Loucy (cell line): Measurements from ENCODE around the gene GRB10.

ENCODE experiments used
- H2AFZ ChIP-seq: fragments of 200-600 bp; sonication (generic); 2 replicates; pipeline ENCODE4 v1.6.0; 2016; ENCODE audit warnings: antibody characterized with exemption, mild to moderate bottlenecking, low read length, moderate library complexity
- H3F3A ChIP-seq: fragments of 200-600 bp; 2 replicates; pipeline ENCODE4 v1.6.0; 2016; ENCODE audit warnings: antibody characterized with exemption, low read depth, mild to moderate bottlenecking
- H3K27me3 ChIP-seq: fragments of 200-600 bp; sonication (generic); 2 replicates; pipeline ENCODE4 v1.6.1; 2014; ENCODE audit warnings: low read length, mild to moderate bottlenecking; ENCODE audit not compliant: insufficient read depth, poor library complexity, severe bottlenecking
- H3K36me3 ChIP-seq: fragments of 200-600 bp; sonication (generic); 2 replicates; pipeline ENCODE4 v1.6.1; 2016; ENCODE audit warnings: low read length; ENCODE audit not compliant: insufficient read depth
- H3K4me1 ChIP-seq: fragments of 200-600 bp; sonication (generic); 2 replicates; pipeline ENCODE4 v1.5.1; 2014; ENCODE audit warnings: low read length, mild to moderate bottlenecking; ENCODE audit not compliant: insufficient read depth, poor library complexity, severe bottlenecking
- H3K4me2 ChIP-seq: fragments of 200-600 bp; sonication (generic); 2 replicates; pipeline ENCODE4 v1.6.0; 2014; ENCODE audit warnings: antibody characterized with exemption, low read length, low read depth, mild to moderate bottlenecking; ENCODE audit not compliant: poor library complexity, severe bottlenecking
- H3K4me3 ChIP-seq: fragments of 200-600 bp; sonication (generic); 2 replicates; pipeline ENCODE4 v1.5.1; 2014; ENCODE audit warnings: low read length, mild to moderate bottlenecking, mixed read lengths; ENCODE audit not compliant: poor library complexity, severe bottlenecking
- H3K79me2 ChIP-seq: fragments of 200-600 bp; sonication (generic); 2 replicates; pipeline ENCODE4 v1.6.1; 2014; ENCODE audit warnings: low read length; ENCODE audit not compliant: insufficient read depth
- H3K9ac ChIP-seq: fragments of 200-600 bp; sonication (generic); 2 replicates; pipeline ENCODE4 v1.6.0; 2014; ENCODE audit warnings: mild to moderate bottlenecking, low read depth, low read length, moderate library complexity; ENCODE audit not compliant: poor library complexity, severe bottlenecking
- H3K9me2 ChIP-seq: fragments of 200-600 bp; sonication (generic); replicated peaks from 2 replicates; pipeline ENCODE4 v1.6.1; 2016; ENCODE audit warnings: low read depth, low read length, mixed read lengths
- H3K9me3 ChIP-seq: fragments of 200-600 bp; sonication (generic); 2 replicates; pipeline ENCODE4 v1.6.1; 2014; ENCODE audit warnings: mild to moderate bottlenecking, antibody characterized with exemption, low read length, low read depth; ENCODE audit not compliant: insufficient read depth
- H4K20me1 ChIP-seq: fragments of 200-600 bp; sonication (generic); 2 replicates; pipeline ENCODE4 v1.6.0; 2014; ENCODE audit warnings: antibody characterized with exemption, low read length, mild to moderate bottlenecking; ENCODE audit not compliant: insufficient read depth, poor library complexity, severe bottlenecking
- CTCF ChIP-seq: fragments of 200-600 bp; sonication (generic); conservative IDR thresholded peaks from 2 replicates; pipeline ENCODE4 v1.5.1; 2014; ENCODE audit warnings: mild to moderate bottlenecking, antibody characterized with exemption, low read length
- EZH2phosphoT487 ChIP-seq: fragments of 200-600 bp; IDR thresholded peaks from 2 replicates; pipeline ENCODE4 v1.6.1; 2018; ENCODE audit warnings: antibody characterized with exemption, mild to moderate bottlenecking, moderate library complexity, borderline replicate concordance

Gene GRB10

GRCh38 chr7:50787825-50788224 is 5.1 kb upstream of the GRB10 start:
- no peak overlapping the region for H3K4me2 ChIP-seq
- H3K9me3 ChIP-seq, result no peaks in the 10 kb centered on the region
- H3F3A ChIP-seq, result no peaks in the 10 kb centered on the region
- H3K79me2 ChIP-seq, result no peaks in the 10 kb centered on the region
- H3K4me1 ChIP-seq, result no peaks in the 10 kb centered on the region
- H2AFZ ChIP-seq, result no peak overlapping the region
- no peaks in the 10 kb centered on the region for H3K36me3 ChIP-seq
- H3K27me3 ChIP-seq, result no peaks in the 10 kb centered on the region
- no peak for TF ChIP-seq CTCF
- TF ChIP-seq EZH2phosphoT487, result no peak
- H4K20me1 ChIP-seq, result no peaks in the 10 kb centered on the region
- H3K9ac ChIP-seq, result no peak overlapping the region
- H3K4me3 ChIP-seq, result no peak overlapping the region
- H3K9me2 ChIP-seq, result no peaks in the 10 kb centered on the region

- Histone ChIP-seq H3K9ac (no peak overlapping the region), H3F3A (no peaks in the 10 kb centered on the region), H3K4me2 (no peak overlapping the region), H3K9me3 (no peaks in the 10 kb centered on the region), H3K79me2 (no peaks in the 10 kb centered on the region), H3K4me3 (no peak overlapping the region), H3K9me2 (no peaks in the 10 kb centered on the region), H2AFZ (no peak overlapping the region), H3K36me3 (no peaks in the 10 kb centered on the region), H4K20me1 (no peaks in the 10 kb centered on the region), H3K27me3 (no peaks in the 10 kb centered on the region), H3K4me1 (no peaks in the 10 kb centered on the region)
- no peak for TF ChIP-seq CTCF
- TF ChIP-seq EZH2phosphoT487, result no peak
These were observed 2.6 kb upstream of the GRB10 start for GRCh38 chr7:50785346-50785745.

- H3K4me2 ChIP-seq, result no peak overlapping the region
- H3K9me2 ChIP-seq, result no peaks in the 10 kb centered on the region
- no peaks in the 10 kb centered on the region for H4K20me1 ChIP-seq
- no peaks in the 10 kb centered on the region for H3K9me3 ChIP-seq
- no peaks in the 10 kb centered on the region for H3F3A ChIP-seq
- no peak overlapping the region for H3K4me3 ChIP-seq
- H3K79me2 ChIP-seq, result no peaks in the 10 kb centered on the region
- H3K36me3 ChIP-seq, result no peaks in the 10 kb centered on the region
- no peak overlapping the region for H3K9ac ChIP-seq
- no peak overlapping the region for H2AFZ ChIP-seq
- no peaks in the 10 kb centered on the region for H3K27me3 ChIP-seq
- H3K4me1 ChIP-seq, result no peaks in the 10 kb centered on the region
- TF ChIP-seq EZH2phosphoT487, result no peak
- no peak for TF ChIP-seq CTCF
These were observed 1.3 kb upstream of the GRB10 start for GRCh38 chr7:50783801-50784507.
